Osteocyte (in vitro differentiated cells): ENCODE data around the gene KIAA1217. TPM values are rescaled to one million over a fixed set of nuclear protein-coding genes. Genes with fewer than 3 reads are reported as not detected.

Source experiments
- DNase-seq: peaks from one replicate; pipeline ENCODE4 v3.0.0; 2021; ENCODE audit warnings: mixed read lengths; ENCODE audit not compliant: unreplicated experiment; ENCODE audit errors: extremely low spot score
- H3K27ac Mint-ChIP-seq: one replicate; pipeline ENCODE4 v1.8.0; 2021; ENCODE audit warnings: mild to moderate bottlenecking, mixed read lengths; ENCODE audit not compliant: unreplicated experiment
- H3K27me3 Mint-ChIP-seq: one replicate; pipeline ENCODE4 v1.8.0; 2021; ENCODE audit warnings: mixed read lengths; ENCODE audit not compliant: unreplicated experiment
- H3K36me3 Mint-ChIP-seq: one replicate; pipeline ENCODE4 v1.8.0; 2021; ENCODE audit warnings: mixed read lengths; ENCODE audit not compliant: unreplicated experiment
- H3K4me1 Mint-ChIP-seq: one replicate; pipeline ENCODE4 v1.8.0; 2021; ENCODE audit warnings: mixed read lengths; ENCODE audit not compliant: unreplicated experiment
- H3K4me3 Mint-ChIP-seq: one replicate; pipeline ENCODE4 v1.8.0; 2021; ENCODE audit warnings: mild to moderate bottlenecking, moderate library complexity, mixed read lengths; ENCODE audit not compliant: unreplicated experiment
- H3K9me3 Mint-ChIP-seq: one replicate; pipeline ENCODE4 v1.8.0; 2021; ENCODE audit warnings: mixed read lengths; ENCODE audit not compliant: unreplicated experiment
- CTCF ChIP-seq: fragments of 200-600 bp; sonication (generic); IDR thresholded peaks from 2 replicates; pipeline ENCODE4 v1.5.0; 2021; ENCODE audit warnings: antibody characterized with exemption, mild to moderate bottlenecking, moderate library complexity
- total RNA-seq: library from RNA; stranded (reverse); gene quantifications from 2 replicates; pipeline ENCODE4 v1.2.1, GENCODE V29; 2021

KIAA1217 gene
- total RNA-seq, 1 donor from 2014 or later = 2.8 TPM

GRCh38 chr10:24219963-24220362 is 11.0 kb downstream of the KIAA1217 start:
- Mint-ChIP-seq H3K4me3 (no peak overlapping the region), H3K4me1 (no peaks in the 10 kb centered on the region), H3K27ac (no peak overlapping the region), H3K27me3 (peaks cover 2% of the 10 kb centered on the region), H3K9me3 (no peaks in the 10 kb centered on the region), H3K36me3 (no peaks in the 10 kb centered on the region)
- DNase-seq = no peak
- TF ChIP-seq CTCF = no peak

- TF ChIP-seq CTCF = no peak
- Mint-ChIP-seq H3K9me3 (no peaks in the 10 kb centered on the region), H3K36me3 (no peaks in the 10 kb centered on the region), H3K4me1 (no peaks in the 10 kb centered on the region), H3K27me3 (no peaks in the 10 kb centered on the region), H3K27ac (no peak overlapping the region), H3K4me3 (no peak overlapping the region)
- DNase-seq = no peak
Measured at GRCh38 chr10:24223341-24223740, 14.4 kb downstream of the KIAA1217 start.

GRCh38 chr10:24223953-24224352 is 15.0 kb downstream of the KIAA1217 start:
- Mint-ChIP-seq H3K9me3 (no peaks in the 10 kb centered on the region), H3K4me3 (no peak overlapping the region), H3K36me3 (no peaks in the 10 kb centered on the region), H3K27me3 (no peaks in the 10 kb centered on the region), H3K4me1 (no peaks in the 10 kb centered on the region), H3K27ac (no peak overlapping the region)
- DNase-seq = no peak
- no peak for TF ChIP-seq CTCF

GRCh38 chr10:24228642-24229041 is 19.7 kb downstream of the KIAA1217 start:
- Mint-ChIP-seq H3K36me3 (no peaks in the 10 kb centered on the region), H3K9me3 (no peaks in the 10 kb centered on the region), H3K4me3 (no peak overlapping the region), H3K27me3 (no peaks in the 10 kb centered on the region), H3K4me1 (no peaks in the 10 kb centered on the region), H3K27ac (no peak overlapping the region)
- no peak for TF ChIP-seq CTCF
- DNase-seq = no peak

GRCh38 chr10:24229909-24230308 is 21.0 kb downstream of the KIAA1217 start:
- Mint-ChIP-seq H3K4me3 (no peak overlapping the region), H3K4me1 (no peaks in the 10 kb centered on the region), H3K36me3 (no peaks in the 10 kb centered on the region), H3K27ac (no peak overlapping the region), H3K9me3 (no peaks in the 10 kb centered on the region), H3K27me3 (no peaks in the 10 kb centered on the region)
- no peak for DNase-seq
- TF ChIP-seq CTCF = no peak
